DOHH2 (cell line): ENCODE data around the gene PROKR1.
"Not testable (repeated sequence)": the region's sequence is repeated elsewhere in the genome, so short reads cannot be mapped to it uniquely, and the experiment has no call there.

ENCODE experiments used
- H3F3A ChIP-seq: fragments of 200-600 bp; sonication (generic), shearing (Covaris generic); 2 replicates; pipeline ENCODE4 v1.6.0; 2016; ENCODE audit warnings: antibody characterized with exemption, mild to moderate bottlenecking; ENCODE audit not compliant: control insufficient read depth, insufficient read depth
- H3K27ac ChIP-seq: fragments of 200-600 bp; sonication (generic); 2 replicates; pipeline ENCODE4 v1.5.1; 2014; ENCODE audit warnings: low read depth, mild to moderate bottlenecking, low read length, moderate library complexity
- H3K27me3 ChIP-seq: fragments of 200-600 bp; sonication (generic); 2 replicates; pipeline ENCODE4 v1.6.1; 2014; ENCODE audit warnings: mild to moderate bottlenecking, low read length, mixed read lengths; ENCODE audit not compliant: control insufficient read depth
- H3K36me3 ChIP-seq: fragments of 200-600 bp; sonication (generic); 2 replicates; pipeline ENCODE4 v1.6.1; 2014; ENCODE audit warnings: mild to moderate bottlenecking, low read length, moderate library complexity, mixed read lengths; ENCODE audit not compliant: control insufficient read depth
- H3K4me1 ChIP-seq: fragments of 200-600 bp; sonication (generic); 2 replicates; pipeline ENCODE4 v1.6.1; 2014; ENCODE audit warnings: mild to moderate bottlenecking, low read length, mixed read lengths; ENCODE audit not compliant: control insufficient read depth
- H3K4me2 ChIP-seq: fragments of 200-600 bp; sonication (generic); 2 replicates; pipeline ENCODE4 v1.6.0; 2014; ENCODE audit warnings: mild to moderate bottlenecking, low read length, moderate library complexity
- H3K4me3 ChIP-seq: fragments of 200-600 bp; sonication (generic); 2 replicates; pipeline ENCODE4 v1.5.1; 2014; ENCODE audit warnings: mild to moderate bottlenecking, low read length, mixed read lengths
- H3K79me2 ChIP-seq: fragments of 200-600 bp; sonication (generic); 2 replicates; pipeline ENCODE4 v1.6.1; 2014; ENCODE audit warnings: mild to moderate bottlenecking, low read length, mixed read lengths; ENCODE audit not compliant: control insufficient read depth
- H3K9me2 ChIP-seq: fragments of 200-600 bp; sonication (generic); replicated peaks from 2 replicates; pipeline ENCODE4 v1.6.1; 2014; ENCODE audit warnings: mild to moderate bottlenecking, low read length, mixed read lengths; ENCODE audit not compliant: control insufficient read depth
- H3K9me3 ChIP-seq: fragments of 200-600 bp; sonication (generic); 2 replicates; pipeline ENCODE4 v1.6.1; 2014; ENCODE audit warnings: antibody characterized with exemption, low read length, mixed read lengths; ENCODE audit not compliant: control insufficient read depth, insufficient read depth
- H4K20me1 ChIP-seq: fragments of 200-600 bp; sonication (generic); 2 replicates; pipeline ENCODE4 v1.6.0; 2014; ENCODE audit warnings: low read depth, mild to moderate bottlenecking, antibody characterized with exemption, low read length, moderate library complexity; ENCODE audit not compliant: control insufficient read depth, insufficient read depth
- EZH2phosphoT487 ChIP-seq: fragments of 200-600 bp; sonication (generic); IDR thresholded peaks from 2 replicates; pipeline ENCODE4 v1.6.1; 2017; ENCODE audit warnings: borderline replicate concordance, mild to moderate bottlenecking, antibody characterized with exemption, low read length, moderate library complexity, mixed read lengths
- TF ChIP-seq, protein P1 (sequence below): fragments of 200-600 bp; sonication (generic); IDR thresholded peaks from one replicate; pipeline ENCODE4 v1.5.1; 2014; ENCODE audit warnings: antibody characterized with exemption, mild to moderate bottlenecking, low read depth, low read length; ENCODE audit not compliant: poor library complexity, severe bottlenecking

PROKR1 gene

GRCh38 chr2:68679166-68679916 lies 36.0 kb downstream of the PROKR1 start:
- not testable (repeated sequence) for H3K4me2 ChIP-seq, H3K4me3 ChIP-seq

DNA sequence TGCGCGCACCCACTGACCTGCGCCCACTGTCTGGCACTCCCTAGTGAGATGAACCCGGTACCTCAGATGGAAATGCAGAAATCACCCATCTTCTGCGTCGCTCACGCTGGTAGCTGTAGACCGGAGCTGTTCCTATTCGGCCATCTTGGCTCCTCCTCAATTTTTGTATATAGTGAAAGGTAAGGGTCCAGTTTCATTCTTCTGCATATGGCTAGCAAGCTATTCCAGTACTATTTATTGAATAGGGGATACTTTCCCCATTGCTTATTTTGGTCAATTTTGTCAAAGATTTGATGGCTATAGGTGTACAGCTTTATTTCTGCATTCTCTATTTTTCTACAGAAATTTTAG lies 36.5 kb downstream of the PROKR1 start:
- H3K4me3 ChIP-seq, H3K4me2 ChIP-seq, H3F3A ChIP-seq, H3K27me3 ChIP-seq, H3K36me3 ChIP-seq, H3K27ac ChIP-seq, H3K9me2 ChIP-seq, H3K79me2 ChIP-seq, H4K20me1 ChIP-seq, H3K9me3 ChIP-seq, H3K4me1 ChIP-seq: not testable (repeated sequence)

More at GRCh38 chr2:68679166-68679916, 36.0 kb downstream of the PROKR1 start:
- H3K27me3 ChIP-seq, H4K20me1 ChIP-seq, H3F3A ChIP-seq, H3K4me1 ChIP-seq, H3K27ac ChIP-seq, H3K79me2 ChIP-seq, H3K9me3 ChIP-seq, H3K9me2 ChIP-seq, H3K36me3 ChIP-seq: not testable (repeated sequence)

- Histone ChIP-seq H3K27me3 (no peaks in the 10 kb centered on the region), H3K4me2 (peak overlapping the region; percentile 37), H3K9me3 (no peaks in the 10 kb centered on the region; the same call in 1 of the 2 replicates), H3F3A (peaks cover 3% of the 10 kb centered on the region; the same call in 1 of the 2 replicates), H3K79me2 (no peaks in the 10 kb centered on the region), H3K4me1 (peaks cover 35% of the 10 kb centered on the region), H3K27ac (no peak overlapping the region), H3K9me2 (no peaks in the 10 kb centered on the region), H4K20me1 (no peaks in the 10 kb centered on the region), H3K4me3 (no peak overlapping the region), H3K36me3 (no peaks in the 10 kb centered on the region)
- TF ChIP-seq, protein P1, sequence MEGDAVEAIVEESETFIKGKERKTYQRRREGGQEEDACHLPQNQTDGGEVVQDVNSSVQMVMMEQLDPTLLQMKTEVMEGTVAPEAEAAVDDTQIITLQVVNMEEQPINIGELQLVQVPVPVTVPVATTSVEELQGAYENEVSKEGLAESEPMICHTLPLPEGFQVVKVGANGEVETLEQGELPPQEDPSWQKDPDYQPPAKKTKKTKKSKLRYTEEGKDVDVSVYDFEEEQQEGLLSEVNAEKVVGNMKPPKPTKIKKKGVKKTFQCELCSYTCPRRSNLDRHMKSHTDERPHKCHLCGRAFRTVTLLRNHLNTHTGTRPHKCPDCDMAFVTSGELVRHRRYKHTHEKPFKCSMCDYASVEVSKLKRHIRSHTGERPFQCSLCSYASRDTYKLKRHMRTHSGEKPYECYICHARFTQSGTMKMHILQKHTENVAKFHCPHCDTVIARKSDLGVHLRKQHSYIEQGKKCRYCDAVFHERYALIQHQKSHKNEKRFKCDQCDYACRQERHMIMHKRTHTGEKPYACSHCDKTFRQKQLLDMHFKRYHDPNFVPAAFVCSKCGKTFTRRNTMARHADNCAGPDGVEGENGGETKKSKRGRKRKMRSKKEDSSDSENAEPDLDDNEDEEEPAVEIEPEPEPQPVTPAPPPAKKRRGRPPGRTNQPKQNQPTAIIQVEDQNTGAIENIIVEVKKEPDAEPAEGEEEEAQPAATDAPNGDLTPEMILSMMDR, result no peak
- no peak for TF ChIP-seq EZH2phosphoT487
These were observed 40.8 kb downstream of the PROKR1 start for GRCh38 chr2:68684197-68684596.

- H3K27ac ChIP-seq, result no peak overlapping the region
- H3K4me2 ChIP-seq, result no peak overlapping the region
- peaks cover 19% of the 10 kb centered on the region for H3F3A ChIP-seq
- H3K27me3 ChIP-seq, result no peaks in the 10 kb centered on the region
- TF ChIP-seq, protein P1, result no peak
- no peak for TF ChIP-seq EZH2phosphoT487
- H3K9me3 ChIP-seq, result no peaks in the 10 kb centered on the region
- no peaks in the 10 kb centered on the region for H4K20me1 ChIP-seq
- H3K4me3 ChIP-seq, result no peak overlapping the region
- peaks cover 55% of the 10 kb centered on the region for H3K4me1 ChIP-seq
- H3K79me2 ChIP-seq, result no peaks in the 10 kb centered on the region
- no peaks in the 10 kb centered on the region for H3K9me2 ChIP-seq
- H3K36me3 ChIP-seq, result peaks cover 9% of the 10 kb centered on the region; the same call in 1 of the 2 replicates
These were observed 42.8 kb downstream of the PROKR1 start for GRCh38 chr2:68686178-68686577.
